ENCODE results near the gene CRLF2. TPM values are rescaled to one million over a fixed set of nuclear protein-coding genes. Genes with fewer than 3 reads are reported as not detected.

CRLF2 gene
- total RNA-seq, 2 donors from 2014 or later, result 1.8 TPM; not detected in 1

DNA sequence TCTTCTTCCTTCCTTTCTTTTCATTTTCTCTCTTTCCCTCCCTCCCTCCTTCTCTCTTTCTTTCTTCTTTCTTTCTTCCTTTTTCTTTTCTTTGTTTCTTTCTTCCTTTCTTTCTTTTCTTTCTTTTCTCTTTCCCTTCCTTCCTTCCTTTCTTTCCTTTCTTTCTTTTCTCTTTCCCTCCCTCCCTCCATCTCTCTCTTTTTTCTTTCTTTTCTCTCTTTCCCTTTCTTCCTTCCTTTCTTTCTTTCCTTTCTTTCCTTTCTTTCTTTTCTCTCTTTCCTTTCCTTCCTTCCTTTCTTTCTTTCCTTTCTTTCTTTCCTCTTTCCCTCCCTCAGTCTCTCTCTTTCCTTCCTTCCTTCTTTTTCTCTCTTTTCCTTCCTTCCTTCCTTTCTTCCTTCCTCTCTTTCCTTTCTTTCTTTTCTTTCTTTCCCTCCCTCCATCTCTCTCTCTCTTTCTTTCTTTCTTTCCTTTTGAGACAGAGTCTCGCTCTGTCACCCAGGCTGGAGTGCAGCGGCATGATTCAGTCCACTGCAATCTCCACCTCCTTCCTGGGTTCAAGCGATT lies 44.4 kb downstream of the CRLF2 start:
- Histone ChIP-seq H3K36me3 (no peaks in the 10 kb centered on the region), H3K4me3 (no peak overlapping the region), H3K9me3 (no peaks in the 10 kb centered on the region), H3K27ac (no peak overlapping the region), H3K4me1 (ENCODE audit: control insufficient read depth in 1 of 2, low read depth in 2 of 2) (no peaks in the 10 kb centered on the region), H3K27me3 (replicated peaks; ENCODE audit: insufficient read depth) (no peaks in the 10 kb centered on the region)
- DNase-seq (ENCODE audit: low spot score), result no peak
- ATAC-seq (ENCODE audit: insufficient number of reproducible peaks, low FRiP score, low read depth), result no peak
- TF ChIP-seq, protein P1, sequence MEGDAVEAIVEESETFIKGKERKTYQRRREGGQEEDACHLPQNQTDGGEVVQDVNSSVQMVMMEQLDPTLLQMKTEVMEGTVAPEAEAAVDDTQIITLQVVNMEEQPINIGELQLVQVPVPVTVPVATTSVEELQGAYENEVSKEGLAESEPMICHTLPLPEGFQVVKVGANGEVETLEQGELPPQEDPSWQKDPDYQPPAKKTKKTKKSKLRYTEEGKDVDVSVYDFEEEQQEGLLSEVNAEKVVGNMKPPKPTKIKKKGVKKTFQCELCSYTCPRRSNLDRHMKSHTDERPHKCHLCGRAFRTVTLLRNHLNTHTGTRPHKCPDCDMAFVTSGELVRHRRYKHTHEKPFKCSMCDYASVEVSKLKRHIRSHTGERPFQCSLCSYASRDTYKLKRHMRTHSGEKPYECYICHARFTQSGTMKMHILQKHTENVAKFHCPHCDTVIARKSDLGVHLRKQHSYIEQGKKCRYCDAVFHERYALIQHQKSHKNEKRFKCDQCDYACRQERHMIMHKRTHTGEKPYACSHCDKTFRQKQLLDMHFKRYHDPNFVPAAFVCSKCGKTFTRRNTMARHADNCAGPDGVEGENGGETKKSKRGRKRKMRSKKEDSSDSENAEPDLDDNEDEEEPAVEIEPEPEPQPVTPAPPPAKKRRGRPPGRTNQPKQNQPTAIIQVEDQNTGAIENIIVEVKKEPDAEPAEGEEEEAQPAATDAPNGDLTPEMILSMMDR (IDR thresholded peaks at IDR 0.05), result no peak

DNA sequence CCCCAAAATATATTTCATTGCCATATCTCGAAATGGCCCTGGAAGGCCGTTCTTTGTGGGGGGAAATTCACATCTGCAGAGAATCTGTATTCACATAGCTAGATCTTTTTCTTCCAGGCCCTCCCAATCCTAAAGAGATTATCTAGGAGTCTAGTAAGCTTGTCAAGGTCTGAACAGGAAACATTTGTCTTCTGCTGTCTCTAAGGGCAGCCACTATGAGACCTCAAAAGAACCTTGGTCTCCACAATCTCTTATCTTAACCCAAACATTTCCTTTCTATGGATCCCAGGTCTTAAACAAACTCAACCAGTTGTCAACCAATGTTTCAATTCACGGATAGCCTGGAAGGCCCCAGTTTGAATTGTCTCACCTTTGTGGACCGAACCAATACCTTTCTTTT lies 45.0 kb downstream of the CRLF2 start:
- TF ChIP-seq, protein P1 (IDR thresholded peaks at IDR 0.05), result no peak
- DNase-seq (ENCODE audit: low spot score), result no peak

DNA sequence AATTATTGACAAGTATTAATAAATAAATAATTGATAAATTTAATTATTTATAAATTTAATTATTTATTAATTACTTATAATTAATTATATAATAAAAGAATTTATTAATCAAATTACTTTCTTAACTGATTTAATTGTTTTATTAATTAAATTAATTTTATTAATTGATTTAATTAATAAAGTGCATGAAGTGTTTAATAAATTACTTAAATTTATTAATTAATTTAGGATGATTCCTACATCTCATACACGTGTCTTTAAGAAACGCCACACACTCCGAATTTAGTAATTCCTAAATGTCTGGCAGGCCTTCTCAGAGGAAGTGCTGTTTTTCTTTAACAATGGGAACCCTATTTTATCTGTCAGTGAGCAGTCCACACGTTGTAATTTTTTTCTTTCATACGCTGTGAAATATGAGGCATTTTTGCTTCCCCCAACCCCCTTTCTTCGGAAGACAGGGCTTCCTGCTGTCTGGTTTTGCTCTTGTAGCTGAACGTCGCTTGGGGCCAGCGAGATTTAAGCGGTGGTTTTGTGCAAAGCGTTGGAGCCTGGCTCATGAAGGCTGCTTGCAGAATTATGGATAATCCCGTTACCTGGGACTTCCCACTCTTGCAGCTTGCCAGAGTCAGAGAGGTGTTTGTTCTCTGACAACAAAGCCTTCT lies 46.8 kb downstream of the CRLF2 start:
- Histone ChIP-seq H3K4me1 (ENCODE audit: control insufficient read depth in 1 of 2, low read depth in 2 of 2) (no peaks in the 10 kb centered on the region), H3K36me3 (no peaks in the 10 kb centered on the region), H3K27me3 (replicated peaks; ENCODE audit: insufficient read depth) (no peaks in the 10 kb centered on the region), H3K4me3 (no peak overlapping the region), H3K27ac (no peak overlapping the region), H3K9me3 (no peaks in the 10 kb centered on the region)
- TF ChIP-seq, protein P1 (IDR thresholded peaks at IDR 0.05), result no peak
- DNase-seq (ENCODE audit: low spot score) (no peak), ATAC-seq (ENCODE audit: insufficient number of reproducible peaks, low FRiP score, low read depth) (no peak)

More for the DNA sequence above, 45.0 kb downstream of the CRLF2 start:
- Histone ChIP-seq H3K27me3 (replicated peaks; ENCODE audit: insufficient read depth) (no peaks in the 10 kb centered on the region), H3K36me3 (no peaks in the 10 kb centered on the region), H3K9me3 (no peaks in the 10 kb centered on the region), H3K27ac (no peak overlapping the region), H3K4me3 (no peak overlapping the region), H3K4me1 (ENCODE audit: control insufficient read depth in 1 of 2, low read depth in 2 of 2) (no peaks in the 10 kb centered on the region)
- no peak for ATAC-seq (ENCODE audit: insufficient number of reproducible peaks, low FRiP score, low read depth)

DNA sequence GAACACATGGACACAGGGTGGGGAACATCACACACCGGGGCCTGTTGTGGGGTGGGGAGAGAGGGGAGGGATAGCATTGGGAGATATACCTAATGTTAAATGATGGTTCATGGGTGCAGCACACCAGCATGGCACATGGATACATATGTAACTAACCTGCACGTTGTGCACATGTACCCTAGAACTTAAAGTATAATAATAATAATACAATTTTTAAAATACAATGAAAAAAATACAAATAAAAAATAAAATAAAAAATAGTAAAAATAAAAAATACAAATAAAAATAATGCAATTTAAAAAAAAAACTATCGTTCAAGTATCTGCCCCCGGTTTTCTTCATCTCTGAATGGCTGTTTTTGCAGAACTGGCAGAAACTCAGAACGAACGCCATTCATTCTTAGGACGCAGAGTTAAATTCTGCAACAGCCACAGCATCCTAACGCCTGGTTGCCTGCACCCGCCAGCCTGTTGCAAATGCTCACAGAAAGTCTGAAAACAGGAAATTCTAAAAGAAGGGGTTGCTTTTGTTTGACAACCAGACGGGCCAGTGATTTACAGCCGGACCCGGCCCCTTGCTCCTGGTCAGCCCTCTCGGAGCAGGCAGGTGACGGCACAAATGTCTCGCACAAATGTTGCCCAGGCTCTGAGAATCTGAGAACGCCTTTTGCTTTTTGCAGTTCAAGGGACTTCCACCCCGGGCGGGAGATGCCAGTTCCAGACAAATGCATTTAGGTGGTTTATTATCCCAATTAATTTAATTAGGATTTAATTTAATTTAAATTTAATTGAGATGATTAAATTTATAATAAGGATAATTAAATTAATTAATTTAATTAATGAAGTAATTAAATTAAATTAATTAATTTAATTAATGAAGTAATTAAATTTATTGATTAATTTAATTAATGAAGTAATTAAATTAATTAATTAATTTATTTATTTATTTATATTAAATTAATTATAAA lies 47.8 kb downstream of the CRLF2 start:
- Histone ChIP-seq H3K4me1 (ENCODE audit: control insufficient read depth in 1 of 2, low read depth in 2 of 2) (no peaks in the 10 kb centered on the region), H3K27ac (no peak overlapping the region), H3K27me3 (replicated peaks; ENCODE audit: insufficient read depth) (no peaks in the 10 kb centered on the region), H3K9me3 (no peaks in the 10 kb centered on the region), H3K36me3 (no peaks in the 10 kb centered on the region), H3K4me3 (no peak overlapping the region)
- ATAC-seq (ENCODE audit: insufficient number of reproducible peaks, low FRiP score, low read depth), result no peak
- no peak for DNase-seq (ENCODE audit: low spot score)
- TF ChIP-seq, protein P1 (IDR thresholded peaks at IDR 0.05), result no peak

DNA sequence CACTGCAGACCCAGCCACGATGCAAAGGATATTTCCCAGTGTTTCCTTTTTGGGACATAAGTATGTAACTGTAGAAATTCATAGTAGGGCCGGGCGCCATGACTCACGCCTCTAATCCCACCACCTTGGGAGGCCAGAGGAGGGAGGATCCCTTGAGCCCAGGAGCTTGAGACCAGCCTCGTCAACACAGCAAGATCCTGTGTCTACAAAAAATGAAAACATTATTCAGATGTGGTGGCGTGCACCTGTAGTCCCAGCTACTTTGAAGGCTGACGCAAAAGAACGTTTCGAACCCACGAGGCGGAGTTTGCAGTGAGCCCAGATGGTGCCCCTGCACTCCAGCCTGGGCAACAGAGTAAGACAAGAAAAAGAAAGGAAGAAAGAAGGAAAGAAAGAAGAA lies 49.2 kb downstream of the CRLF2 start:
- Histone ChIP-seq H3K4me1 (ENCODE audit: control insufficient read depth in 1 of 2, low read depth in 2 of 2) (no peaks in the 10 kb centered on the region), H3K4me3 (no peak overlapping the region), H3K9me3 (no peaks in the 10 kb centered on the region), H3K36me3 (no peaks in the 10 kb centered on the region), H3K27ac (no peak overlapping the region), H3K27me3 (replicated peaks; ENCODE audit: insufficient read depth) (no peaks in the 10 kb centered on the region)
- no peak for DNase-seq (ENCODE audit: low spot score)
- TF ChIP-seq, protein P1 (IDR thresholded peaks at IDR 0.05), result no peak
- no peak for ATAC-seq (ENCODE audit: insufficient number of reproducible peaks, low FRiP score, low read depth)

Data from thoracic aorta (tissue), 2 donors.